CD4-positive, alpha-beta T cell treated with Interleukin-15 for 4 hours (primary cell): ENCODE results near the gene VGLL3.

Experiments used
- DNase-seq: peaks from one replicate; pipeline ENCODE4 v3.0.0-alpha.2; 2020; ENCODE audit warnings: low spot score

VGLL3 gene

GRCh38 chr3:86950717-86951116, 40.2 kb downstream of the VGLL3 start:
- no peak for DNase-seq

- no peak for DNase-seq
These were observed 41.1 kb downstream of the VGLL3 start for GRCh38 chr3:86949850-86950249.

- no peak for DNase-seq
These were observed 42.1 kb downstream of the VGLL3 start for GRCh38 chr3:86948822-86949221.

DNA sequence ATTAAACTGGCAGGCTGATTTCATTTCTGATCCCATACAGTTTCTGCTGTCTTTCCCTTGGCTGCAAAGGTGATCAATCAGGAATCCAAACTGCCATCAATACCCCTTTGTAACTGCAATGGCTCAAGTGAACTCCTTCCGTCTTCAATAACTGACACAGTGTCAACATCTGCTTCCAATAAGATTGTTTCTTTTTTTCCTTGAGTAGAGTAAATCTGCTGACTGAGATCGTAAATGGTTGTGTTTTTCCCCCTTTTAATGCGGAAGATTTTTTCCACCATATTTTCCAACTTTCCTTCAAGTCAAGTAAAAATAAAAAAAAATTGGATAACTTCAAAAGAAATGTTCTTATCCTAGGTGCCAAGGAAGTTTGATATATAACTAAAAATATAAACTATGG, 48.7 kb downstream of the VGLL3 start:
- DNase-seq = no peak

DNA sequence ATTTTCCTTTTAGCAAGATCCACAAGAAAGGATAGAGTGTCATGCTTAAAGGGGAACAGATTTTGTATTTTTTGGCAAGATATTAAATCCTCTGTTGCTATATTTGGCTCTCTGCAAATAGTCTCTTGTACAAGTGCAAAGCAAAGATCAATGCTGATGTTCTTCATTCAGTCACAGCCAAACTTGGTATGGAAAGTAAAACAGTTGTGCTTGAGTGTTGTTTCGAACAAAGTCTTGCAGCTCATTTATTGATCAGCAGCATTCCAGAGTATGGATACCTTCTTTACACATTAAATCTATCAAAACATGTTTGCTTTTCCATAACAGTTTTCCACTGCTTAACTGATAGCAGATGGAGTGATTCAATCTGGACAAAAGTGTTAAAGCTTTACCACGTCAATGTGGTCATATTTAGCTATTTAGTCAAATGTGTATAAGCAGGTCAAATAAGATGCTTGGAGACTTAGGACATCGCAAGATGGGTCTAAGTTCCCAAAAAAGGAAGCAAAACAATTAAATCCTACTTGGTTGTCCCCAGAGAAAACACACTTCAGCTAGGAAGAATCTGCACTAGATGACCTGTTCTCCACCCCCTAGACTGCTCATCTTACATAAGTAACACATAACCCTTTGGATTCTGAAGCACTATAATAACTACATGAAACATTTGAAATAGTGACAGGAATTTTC, 52.4 kb downstream of the VGLL3 start:
- DNase-seq = no peak

DNA sequence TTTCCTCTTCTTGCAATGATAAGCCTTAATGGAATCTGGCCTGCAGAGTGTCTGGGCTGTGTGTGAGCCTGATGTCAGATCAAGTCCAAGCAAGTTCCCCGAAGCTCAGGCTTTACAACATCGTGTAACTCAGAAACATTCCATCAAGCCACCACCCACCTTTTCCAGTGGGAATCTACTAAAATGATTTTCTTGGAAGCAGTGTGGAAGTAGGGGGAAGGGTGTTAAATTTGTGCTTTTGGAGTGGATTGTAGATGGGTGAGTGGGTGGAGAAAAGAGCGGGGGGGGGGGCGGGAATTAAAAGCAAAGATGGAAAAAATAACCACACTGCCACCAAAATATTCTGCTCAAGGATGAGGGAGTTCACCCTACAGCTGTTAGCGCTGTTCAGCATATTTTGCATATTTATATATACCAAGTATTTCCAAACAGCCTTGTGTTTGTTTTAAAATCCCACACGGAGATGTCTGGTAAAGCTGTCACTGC, 53.6 kb downstream of the VGLL3 start:
- no peak for DNase-seq

- no peak for DNase-seq
These were observed 56.1 kb downstream of the VGLL3 start for GRCh38 chr3:86934851-86935250.

DNA sequence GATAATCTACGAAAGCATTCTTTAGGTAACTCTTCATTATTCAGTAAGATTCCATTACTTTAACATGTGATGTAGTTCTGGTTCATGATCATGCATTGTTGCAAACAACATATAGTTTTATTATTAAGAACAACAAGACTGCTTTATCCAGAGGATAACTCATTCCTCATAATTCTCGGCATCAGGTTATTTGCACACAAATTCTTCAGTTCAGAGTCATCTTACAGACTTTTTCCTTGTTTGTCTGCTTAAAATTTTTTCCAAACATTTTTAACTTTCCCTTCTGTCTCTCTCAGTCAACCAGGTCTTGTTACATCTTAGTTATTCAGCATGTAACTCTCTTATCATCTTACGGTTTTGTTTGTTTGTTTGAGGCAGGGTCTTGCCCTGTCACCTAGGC, 60.1 kb downstream of the VGLL3 start:
- no peak for DNase-seq

DNA sequence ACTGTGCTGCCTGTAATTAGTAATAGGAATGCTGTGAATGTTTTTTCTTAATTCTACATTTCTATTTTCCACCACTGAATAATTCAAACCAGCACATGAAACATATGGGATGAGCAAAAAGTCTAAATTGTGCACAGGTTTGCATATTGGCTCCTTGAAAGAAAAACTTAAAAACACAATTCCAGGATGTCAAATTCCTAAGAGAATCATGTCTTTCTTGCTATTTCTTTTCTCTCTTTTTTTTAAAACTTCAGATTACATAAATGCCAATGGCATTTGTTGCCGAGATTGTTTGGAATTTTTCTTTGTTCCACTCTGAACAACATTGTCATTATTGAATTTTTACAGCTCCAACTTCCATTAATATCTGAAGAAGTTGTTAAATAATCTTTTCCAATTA, 60.8 kb downstream of the VGLL3 start:
- DNase-seq = no peak

- no peak for DNase-seq
These were observed 61.9 kb downstream of the VGLL3 start for GRCh38 chr3:86929046-86929445.

- DNase-seq = no peak
These were observed 67.9 kb downstream of the VGLL3 start for GRCh38 chr3:86923071-86923491.

- DNase-seq = no peak
These were observed 68.8 kb downstream of the VGLL3 start for GRCh38 chr3:86921971-86922680.

DNA sequence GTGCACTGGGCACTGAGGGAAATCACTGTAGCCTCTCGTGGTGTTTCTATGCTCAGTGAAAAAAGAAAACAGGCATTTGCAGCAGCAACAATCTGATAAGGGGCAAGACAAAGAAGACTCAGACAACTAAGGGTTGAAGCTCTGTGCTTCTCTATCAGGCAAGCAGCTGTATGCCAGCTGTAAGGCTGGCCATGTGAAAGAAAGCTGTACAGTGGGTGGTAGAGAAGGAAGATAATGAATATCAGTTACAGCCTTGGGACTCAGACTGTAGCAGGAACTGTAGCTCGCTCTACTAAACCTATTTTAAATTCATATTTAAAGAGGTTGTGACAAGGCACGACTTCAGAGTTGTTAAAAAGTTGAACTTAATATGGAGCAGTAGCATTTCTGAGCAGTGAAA, 76.3 kb downstream of the VGLL3 start:
- DNase-seq = no peak

DNA sequence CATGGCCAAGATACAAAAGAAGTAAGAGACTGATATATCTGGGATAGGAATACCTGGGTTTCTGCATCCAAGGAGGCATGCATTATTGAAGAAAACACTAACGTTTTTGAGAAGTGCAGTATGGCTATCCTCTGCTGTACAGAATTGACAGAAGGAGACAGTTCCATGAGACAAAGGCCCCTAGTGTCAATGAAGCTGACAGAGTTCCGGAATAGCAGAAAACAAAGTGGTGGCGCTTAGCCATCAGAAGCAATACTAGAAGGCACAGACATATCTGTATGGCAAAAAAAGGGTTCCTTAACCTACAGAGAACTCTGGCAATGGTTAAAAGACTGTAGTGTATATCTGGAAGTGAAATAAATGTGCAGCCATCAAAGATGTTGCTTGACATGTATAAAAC, 77.8 kb downstream of the VGLL3 start:
- no peak for DNase-seq

GRCh38 chr3:86895202-86895601, 95.7 kb downstream of the VGLL3 start:
- no peak for DNase-seq

GRCh38 chr3:86890741-86891396, 100.1 kb downstream of the VGLL3 start:
- DNase-seq = no peak
